Neuronal stem cell (in vitro differentiated cells): Measurements from ENCODE around the gene PIM3.

Experiments used
- DNase-seq: peaks from one replicate; pipeline ENCODE4 v3.0.0-alpha.2; 2013; ENCODE audit warnings: low spot score
- H2AFZ ChIP-seq: one replicate; pipeline ENCODE4 v1.6.1; 2013; ENCODE audit warnings: mild to moderate bottlenecking, low read length, inconsistent platforms
- H2AK5ac ChIP-seq: 2 replicates; pipeline ENCODE4 v1.6.1; 2013; ENCODE audit warnings: low read depth, mild to moderate bottlenecking, inconsistent platforms, low read length, moderate library complexity, mixed read lengths
- H2BK120ac ChIP-seq: 2 replicates; pipeline ENCODE4 v1.6.1; 2013; ENCODE audit warnings: low read depth, mild to moderate bottlenecking, inconsistent platforms, low read length, moderate library complexity, mixed read lengths
- H2BK12ac ChIP-seq: one replicate; pipeline ENCODE4 v1.6.1; 2013; ENCODE audit warnings: low read length, inconsistent platforms
- H2BK15ac ChIP-seq: 2 replicates; pipeline ENCODE4 v1.6.1; 2013; ENCODE audit warnings: mild to moderate bottlenecking, low read length, inconsistent platforms, mixed read lengths
- H2BK5ac ChIP-seq: one replicate; pipeline ENCODE4 v1.6.1; 2013; ENCODE audit warnings: inconsistent platforms, mild to moderate bottlenecking, low read length, moderate library complexity
- H3K14ac ChIP-seq: one replicate; pipeline ENCODE4 v1.6.1; 2013; ENCODE audit warnings: low read length, inconsistent platforms
- H3K18ac ChIP-seq: 2 replicates; pipeline ENCODE4 v1.6.1; 2013; ENCODE audit warnings: low read length, inconsistent platforms
- H3K23ac ChIP-seq: 2 replicates; pipeline ENCODE4 v1.6.1; 2013; ENCODE audit warnings: low read depth, mild to moderate bottlenecking, mixed read lengths, low read length, inconsistent platforms; ENCODE audit not compliant: poor library complexity
- H3K27ac ChIP-seq: replicated peaks from 3 replicates; pipeline ENCODE4 v1.5.1; 2013; ENCODE audit warnings: low read length, inconsistent platforms
- H3K27me3 ChIP-seq, 3 experiments: 2 replicates each; pipeline ENCODE4 v1.6.1; 2013; ENCODE audit warnings: low read length in 3 of 3, mild to moderate bottlenecking in 2 of 3, inconsistent platforms in 1 of 3, low read depth in 1 of 3, mixed read lengths in 1 of 3, moderate library complexity in 1 of 3; ENCODE audit not compliant: control insufficient read depth in 3 of 3, insufficient read depth in 3 of 3
- H3K36me3 ChIP-seq, 2 donors: replicated peaks in 1 of 2; 2 replicates each; pipeline ENCODE4 v1.6.1; 2013; ENCODE audit warnings: low read length in 2 of 2; ENCODE audit not compliant: control insufficient read depth in 2 of 2, insufficient read depth in 2 of 2
- H3K4ac ChIP-seq: 2 replicates; pipeline ENCODE4 v1.6.1; 2013; ENCODE audit warnings: inconsistent platforms, mild to moderate bottlenecking, low read length, moderate library complexity
- H3K4me1 ChIP-seq, 2 donors: 1 replicate in 1 of 2; 2 replicates in 1 of 2; pipeline ENCODE4 v1.6.1; 2013; ENCODE audit warnings: low read length in 2 of 2, low read depth in 1 of 2; ENCODE audit not compliant: control insufficient read depth in 2 of 2, insufficient read depth in 1 of 2
- H3K4me2 ChIP-seq: one replicate; pipeline ENCODE4 v1.6.1; 2013; ENCODE audit warnings: mild to moderate bottlenecking, low read length, inconsistent platforms; ENCODE audit not compliant: insufficient read depth, poor library complexity, severe bottlenecking
- H3K4me3 ChIP-seq, 2 donors: 2 replicates each; pipeline ENCODE4 v1.5.1; 2013; ENCODE audit warnings: low read length in 2 of 2, mild to moderate bottlenecking in 2 of 2, inconsistent platforms in 1 of 2, moderate library complexity in 1 of 2
- H3K79me1 ChIP-seq: one replicate; pipeline ENCODE4 v1.6.1; 2013; ENCODE audit warnings: low read depth, mild to moderate bottlenecking, inconsistent platforms, low read length, moderate library complexity
- H3K9ac ChIP-seq: one replicate; pipeline ENCODE4 v1.6.1; 2013; ENCODE audit warnings: mild to moderate bottlenecking, low read depth, low read length, inconsistent platforms; ENCODE audit not compliant: poor library complexity
- H3K9me3 ChIP-seq, 2 donors: replicated peaks in 1 of 2; 2 replicates each; pipeline versions ENCODE3 to v1.6.1; 2013; ENCODE audit warnings: low read length in 2 of 2, mild to moderate bottlenecking in 2 of 2, inconsistent platforms in 1 of 2, low read depth in 1 of 2, mixed read lengths in 1 of 2, moderate library complexity in 1 of 2; ENCODE audit not compliant: control insufficient read depth in 2 of 2, insufficient read depth in 1 of 2
- H4K8ac ChIP-seq: one replicate; pipeline ENCODE4 v1.6.1; 2013; ENCODE audit warnings: low read depth, mild to moderate bottlenecking, inconsistent platforms, low read length, moderate library complexity
- H4K91ac ChIP-seq: one replicate; pipeline ENCODE4 v1.6.1; 2013; ENCODE audit warnings: low read length, low read depth, mild to moderate bottlenecking, inconsistent platforms; ENCODE audit not compliant: poor library complexity
- WGBS, 2 donors: extraction: QIAGEN DNeasy Blood & Tissue Kit; methylation state at CpG; one replicate each; pipeline ENCODE4 v1.1.7; 2013; ENCODE audit warnings: missing lambda C conversion rate in 2 of 2, mixed read lengths in 1 of 2; ENCODE audit not compliant: insufficient read length in 2 of 2, insufficient replicate concordance in 1 of 2; ENCODE audit errors: extremely low coverage in 2 of 2; 5-methylcytosine and 5-hydroxymethylcytosine counted together

The PIM3 gene

GRCh38 chr22:50008151-50009040, 47.8 kb downstream of the PIM3 start:
- no CpG with 5 or more reads among the region's 24 CpGs for WGBS, 2 donors
- no peak overlapping the region for H3K23ac ChIP-seq
- H3K36me3 ChIP-seq: no peaks in the 10 kb centered on the region
- H4K91ac ChIP-seq: no peak overlapping the region
- no peak overlapping the region for H3K4me3 ChIP-seq
- H3K79me1 ChIP-seq: no peaks in the 10 kb centered on the region
- H3K9ac ChIP-seq: no peak overlapping the region
- H2AK5ac ChIP-seq: peak overlapping the region; percentile 88
- H2BK15ac ChIP-seq: peak overlapping the region; percentile 9
- H3K27ac ChIP-seq: no peak overlapping the region
- H3K4me2 ChIP-seq: no peak overlapping the region
- no peak overlapping the region for H2BK12ac ChIP-seq
- peaks cover 0 to 2% of the 10 kb centered on the region in 2 donors for H3K9me3 ChIP-seq
- H3K4me1 ChIP-seq: peaks cover 0 to 4% of the 10 kb centered on the region in 2 donors
- H2BK120ac ChIP-seq: peak overlapping the region; percentile 63
- H4K8ac ChIP-seq: no peak overlapping the region
- DNase-seq: no peak
- H2BK5ac ChIP-seq: no peak overlapping the region
- H3K14ac ChIP-seq: no peak overlapping the region
- H3K18ac ChIP-seq: peak overlapping the region; percentile 52
- no peak overlapping the region for H2AFZ ChIP-seq
- no peak overlapping the region for H3K4ac ChIP-seq
- peaks cover 4 to 86% (median 36%) of the 10 kb centered on the region in 3 experiments for H3K27me3 ChIP-seq

GRCh38 chr22:50009251-50009650, 48.7 kb downstream of the PIM3 start:
- no peak overlapping the region for H4K91ac ChIP-seq
- H3K79me1 ChIP-seq: no peaks in the 10 kb centered on the region
- WGBS, 2 donors: no CpG with 5 or more reads among the region's 16 CpGs
- H3K4me2 ChIP-seq: no peak overlapping the region
- peaks cover 4 to 88% (median 44%) of the 10 kb centered on the region in 3 experiments for H3K27me3 ChIP-seq
- no peak overlapping the region for H2BK15ac ChIP-seq
- H3K36me3 ChIP-seq: no peaks in the 10 kb centered on the region
- H3K9ac ChIP-seq: no peak overlapping the region
- no peak overlapping the region for H2BK120ac ChIP-seq
- peaks cover 0 to 2% of the 10 kb centered on the region in 2 donors for H3K9me3 ChIP-seq
- H2AFZ ChIP-seq: no peak overlapping the region
- H3K4me1 ChIP-seq: peaks cover 0 to 6% of the 10 kb centered on the region in 2 donors
- H4K8ac ChIP-seq: no peak overlapping the region
- peak overlapping the region; percentile 63 for H2AK5ac ChIP-seq
- no peak overlapping the region for H2BK12ac ChIP-seq
- H3K23ac ChIP-seq: no peak overlapping the region
- H3K4ac ChIP-seq: peak overlapping the region; percentile 53
- H3K27ac ChIP-seq: no peak overlapping the region
- H2BK5ac ChIP-seq: no peak overlapping the region
- peak overlapping the region; percentile 56 for H3K14ac ChIP-seq
- no peak for DNase-seq
- no peak overlapping the region for H3K18ac ChIP-seq
- no peak overlapping the region for H3K4me3 ChIP-seq

- Histone ChIP-seq H2BK5ac (no peak overlapping the region), H2AK5ac (no peak overlapping the region), H2BK120ac (no peak overlapping the region), H3K27me3 (peaks cover 11 to 88% (median 52%) of the 10 kb centered on the region in 3 experiments), H3K14ac (peak overlapping the region; percentile 56), H3K4me1 (peaks cover 3 to 10% of the 10 kb centered on the region in 2 donors), H3K4me2 (no peak overlapping the region), H2BK15ac (no peak overlapping the region), H3K4me3 (no peak overlapping the region), H3K79me1 (no peaks in the 10 kb centered on the region), H3K4ac (no peak overlapping the region), H3K27ac (no peak overlapping the region), H3K9me3 (peaks cover 0 to 2% of the 10 kb centered on the region in 2 donors), H4K91ac (no peak overlapping the region), H3K23ac (peak overlapping the region; percentile 43), H4K8ac (no peak overlapping the region), H3K36me3 (no peaks in the 10 kb centered on the region), H2BK12ac (peak overlapping the region; percentile 41), H3K9ac (no peak overlapping the region), H3K18ac (peak overlapping the region; percentile 87), H2AFZ (no peak overlapping the region)
- WGBS, 2 donors: no CpG with 5 or more reads among the region's 46 CpGs
- no peak for DNase-seq
These were observed 49.4 kb downstream of the PIM3 start for GRCh38 chr22:50009765-50010675.
